H1 (cell line): ENCODE measurements around the gene TRIM40. TPM values are rescaled to one million over a fixed set of nuclear protein-coding genes. Genes with fewer than 3 reads are reported as not detected.

ENCODE experiments used
- CTCF ChIA-PET: fragments of 300-600 bp; sonication (Branson Sonifier 250); formaldehyde crosslinking; loops from one replicate; lab custom pipeline; 2021; ENCODE audit not compliant: partially characterized antibody; lab: Charles Lee
- POLR2A ChIA-PET: fragments of 300-600 bp; sonication (Branson Sonifier 250); formaldehyde crosslinking; loops from one replicate; lab custom pipeline; 2021; ENCODE audit warnings: inconsistent platforms; ENCODE audit not compliant: partially characterized antibody; lab: Charles Lee
- DNase-seq, 2 experiments: peaks; one replicate each; pipeline versions ENCODE4 v3.0.0 to v3.0.0-alpha.2; 2010 to 2022; ENCODE audit warnings: low spot score in 2 of 2, low read depth in 1 of 2, mixed read lengths in 1 of 2
- FAIRE-seq: peaks from 2 replicates; lab custom pipeline; 2011; peaks lifted over from hg19 to GRCh38; lab: Jason Lieb, UNC
- H2AFZ ChIP-seq: 2 replicates; pipeline ENCODE4 v1.8.1; 2012; ENCODE audit warnings: low read length, inconsistent platforms
- H2AK5ac ChIP-seq: 2 replicates; pipeline ENCODE4 v1.6.1; 2013; ENCODE audit warnings: low read depth, low read length
- H2BK120ac ChIP-seq: replicated peaks from 2 replicates; pipeline ENCODE3; 2013; ENCODE audit warnings: low read depth, low read length, inconsistent platforms
- H2BK12ac ChIP-seq: 2 replicates; pipeline ENCODE4 v1.6.1; 2013; ENCODE audit warnings: low read depth, low read length
- H2BK15ac ChIP-seq: 2 replicates; pipeline ENCODE4 v1.6.1; 2013; ENCODE audit warnings: low read length
- H2BK20ac ChIP-seq: 2 replicates; pipeline ENCODE4 v1.6.1; 2013; ENCODE audit warnings: low read length
- H2BK5ac ChIP-seq: 2 replicates; pipeline ENCODE4 v1.6.1; 2013; ENCODE audit warnings: low read depth, low read length
- H3K14ac ChIP-seq: 2 replicates; pipeline ENCODE4 v1.6.1; 2013; ENCODE audit warnings: inconsistent platforms; ENCODE audit not compliant: insufficient read length
- H3K18ac ChIP-seq: 2 replicates; pipeline ENCODE4 v1.6.1; 2013; ENCODE audit warnings: low read length; ENCODE audit errors: extremely low read depth
- H3K23ac ChIP-seq: 2 replicates; pipeline ENCODE4 v1.6.1; 2013; ENCODE audit warnings: inconsistent platforms; ENCODE audit not compliant: insufficient read length
- H3K23me2 ChIP-seq: 2 replicates; pipeline ENCODE4 v1.6.1; 2013; ENCODE audit warnings: low read depth, low read length
- H3K27ac ChIP-seq: 2 replicates; pipeline ENCODE4 v1.6.1; 2011; ENCODE audit warnings: low read depth, low read length, inconsistent platforms
- H3K27me3 ChIP-seq, 4 experiments: replicated peaks in 1 of 4; 1 replicate in 1 of 4; 2 replicates in 3 of 4; pipeline versions ENCODE4 v1.6.1 to v1.8.1; 2011 to 2013; ENCODE audit warnings: low read length in 3 of 4, mild to moderate bottlenecking in 3 of 4, inconsistent platforms in 2 of 4, mixed read lengths in 2 of 4, moderate library complexity in 1 of 4; ENCODE audit not compliant: control insufficient read depth in 3 of 4, insufficient read depth in 3 of 4; ENCODE audit errors: extremely low read depth in 1 of 4
- H3K36me3 ChIP-seq, 4 experiments: 2 replicates each; pipeline versions ENCODE4 v1.6.1 to v1.8.1; 2011 to 2013; ENCODE audit warnings: mild to moderate bottlenecking in 4 of 4, low read length in 3 of 4, moderate library complexity in 2 of 4, control low read depth in 1 of 4, inconsistent platforms in 1 of 4; ENCODE audit not compliant: insufficient read depth in 4 of 4, control insufficient read depth in 2 of 4
- H3K4ac ChIP-seq: replicated peaks from 2 replicates; pipeline ENCODE3; 2013; ENCODE audit warnings: low read length, low read depth, mixed read lengths, inconsistent platforms; ENCODE audit not compliant: insufficient read length
- H3K4me1 ChIP-seq, 4 experiments: replicated peaks in 1 of 4; 1 replicate in 1 of 4; 2 replicates in 3 of 4; pipeline versions ENCODE4 v1.6.1 to v1.8.1; 2011 to 2013; ENCODE audit warnings: low read length in 3 of 4, inconsistent platforms in 2 of 4, mixed read lengths in 1 of 4; ENCODE audit not compliant: insufficient read depth in 4 of 4, control insufficient read depth in 3 of 4
- H3K4me2 ChIP-seq, 2 experiments: 2 replicates each; pipeline versions ENCODE4 v1.6.1 to v1.8.1; 2011 to 2013; ENCODE audit warnings: low read depth in 2 of 2, low read length in 2 of 2, control low read depth in 1 of 2, inconsistent platforms in 1 of 2, mild to moderate bottlenecking in 1 of 2; ENCODE audit not compliant: insufficient read depth in 1 of 2
- H3K4me3 ChIP-seq, 4 experiments: fragments of 200-600, 300-600 bp in 1 of 4; sonication (generic), shearing (Covaris generic), sonication (Bioruptor Twin) in 1 of 4; 2 replicates each; pipeline versions ENCODE4 v1.5.1 to v1.8.1; 2011 to 2016; ENCODE audit warnings: low read length in 4 of 4, low read depth in 3 of 4, control low read depth in 2 of 4, inconsistent platforms in 2 of 4, mild to moderate bottlenecking in 2 of 4, mixed read lengths in 1 of 4, moderate library complexity in 1 of 4; ENCODE audit not compliant: insufficient read depth in 2 of 4; ENCODE audit errors: extremely low read depth in 1 of 4
- H3K56ac ChIP-seq: replicated peaks from 2 replicates; pipeline ENCODE3; 2013; ENCODE audit warnings: low read depth, mild to moderate bottlenecking, mixed read lengths, low read length, inconsistent platforms; ENCODE audit not compliant: insufficient read length
- H3K79me1 ChIP-seq: 2 replicates; pipeline ENCODE4 v1.6.1; 2013; ENCODE audit warnings: low read depth, low read length, control low read depth
- H3K79me2 ChIP-seq, 2 experiments: 2 replicates each; pipeline versions ENCODE4 v1.6.1 to v1.8.1; 2012 to 2013; ENCODE audit warnings: low read length in 2 of 2, mild to moderate bottlenecking in 2 of 2, inconsistent platforms in 1 of 2; ENCODE audit not compliant: insufficient read depth in 2 of 2, control insufficient read depth in 1 of 2
- H3K9ac ChIP-seq, 4 experiments: replicated peaks in 1 of 4; 1 replicate in 1 of 4; 2 replicates in 3 of 4; pipeline versions ENCODE4 v1.6.1 to v1.8.1; 2011 to 2013; ENCODE audit warnings: low read depth in 3 of 4, low read length in 3 of 4, control low read depth in 2 of 4, mild to moderate bottlenecking in 2 of 4, moderate library complexity in 2 of 4, inconsistent platforms in 1 of 4; ENCODE audit errors: extremely low read depth in 1 of 4
- H3K9me3 ChIP-seq, 2 experiments: 2 replicates each; pipeline versions ENCODE4 v1.6.1 to v1.8.1; 2012 to 2013; ENCODE audit warnings: mild to moderate bottlenecking in 2 of 2, moderate library complexity in 2 of 2, control low read depth in 1 of 2, inconsistent platforms in 1 of 2, low read depth in 1 of 2, low read length in 1 of 2, mixed read lengths in 1 of 2; ENCODE audit not compliant: insufficient read depth in 2 of 2
- H4K20me1 ChIP-seq, 2 experiments: replicated peaks in 1 of 2; 2 replicates each; pipeline versions ENCODE3 to v1.8.1; 2011 to 2013; ENCODE audit warnings: inconsistent platforms in 2 of 2, low read length in 2 of 2, mild to moderate bottlenecking in 1 of 2; ENCODE audit not compliant: insufficient read depth in 2 of 2, control insufficient read depth in 1 of 2
- H4K5ac ChIP-seq: 2 replicates; pipeline ENCODE4 v1.6.1; 2013; ENCODE audit warnings: low read length, low read depth, mixed read lengths, inconsistent platforms; ENCODE audit not compliant: insufficient read length
- H4K8ac ChIP-seq: 2 replicates; pipeline ENCODE4 v1.8.0; 2013; ENCODE audit warnings: mild to moderate bottlenecking, moderate library complexity, low read length, inconsistent platforms; ENCODE audit not compliant: insufficient read depth; ENCODE audit errors: extremely low read depth
- H4K91ac ChIP-seq: replicated peaks from 2 replicates; pipeline ENCODE3; 2013; ENCODE audit warnings: low read length, mixed read lengths, inconsistent platforms; ENCODE audit not compliant: insufficient read length
- BACH1 ChIP-seq: IDR thresholded peaks from 2 replicates; pipeline ENCODE4 v1.6.1; 2012; ENCODE audit warnings: low read length, improper control_type of control experiment
- CHD1 ChIP-seq: IDR thresholded peaks from 2 replicates; pipeline ENCODE4 v1.6.1; 2012; ENCODE audit warnings: low read depth, low read length, improper control_type of control experiment
- EP300 ChIP-seq, 2 experiments: IDR thresholded peaks; 1 replicate in 1 of 2; 2 replicates in 1 of 2; pipeline ENCODE4 v1.6.1; 2011 to 2012; ENCODE audit warnings: low read depth in 2 of 2, low read length in 2 of 2, mild to moderate bottlenecking in 2 of 2, borderline replicate concordance in 1 of 2, inconsistent platforms in 1 of 2, moderate library complexity in 1 of 2
- KDM5A ChIP-seq: fragments of 200-600 bp; IDR thresholded peaks from 2 replicates; pipeline ENCODE4 v1.7.1; 2012; ENCODE audit warnings: mild to moderate bottlenecking, low read length, inconsistent platforms, mixed read lengths
- NANOG ChIP-seq: IDR thresholded peaks from 2 replicates; pipeline ENCODE4 v1.6.1; 2011; ENCODE audit warnings: low read length, low read depth, mild to moderate bottlenecking, inconsistent platforms; ENCODE audit not compliant: insufficient read depth, poor library complexity, severe bottlenecking
- NRF1 ChIP-seq: IDR thresholded peaks from 2 replicates; pipeline ENCODE4 v1.6.1; 2011; ENCODE audit warnings: mild to moderate bottlenecking, low read depth, low read length, improper control_type of control experiment
- RBBP5 ChIP-seq: IDR thresholded peaks from 2 replicates; pipeline ENCODE4 v1.7.1; 2012; ENCODE audit warnings: low read depth, mild to moderate bottlenecking, inconsistent platforms, low read length, moderate library complexity, borderline replicate concordance
- TBP ChIP-seq: IDR thresholded peaks from 2 replicates; pipeline ENCODE4 v1.6.1; 2011; ENCODE audit warnings: low read depth, low read length, improper control_type of control experiment
- ZNF274 ChIP-seq: IDR thresholded peaks from 2 replicates; pipeline ENCODE4 v1.7.0; 2012; ENCODE audit warnings: low read length, borderline replicate concordance; ENCODE audit errors: extremely low read depth
- WGBS, 2 experiments: shearing (Covaris generic) in 1 of 2; methylation state at CpG; one replicate each; pipeline versions ENCODE4 v1.1.6 to v1.1.7; 2013 to 2015; ENCODE audit warnings: low lambda C conversion rate in 2 of 2, mixed read lengths in 2 of 2, inconsistent platforms in 1 of 2, low coverage in 1 of 2, missing lambda C conversion rate in 1 of 2; ENCODE audit not compliant: insufficient replicate concordance in 2 of 2, insufficient coverage in 1 of 2, insufficient read length in 1 of 2; ENCODE audit errors: extremely low coverage in 1 of 2, missing lambda C conversion rate in 1 of 2; 5-methylcytosine and 5-hydroxymethylcytosine counted together
- polyA plus RNA-seq, 7 experiments: library from polyadenylated mRNA; depleted of rRNA in 3 of 7; stranded (reverse) in 5 of 7; unstranded in 2 of 7; fragments of >200 nt in 5 of 7; fragments of 200-250 nt in 2 of 7; gene quantifications; 1 replicate in 5 of 7; 2 replicates in 1 of 7; 4 replicates in 1 of 7; pipeline versions ENCODE4 v1.2.1 to v1.2.3, GENCODE V29; 2011 to 2013; ENCODE audit warnings: missing spikeins in 2 of 7, mixed read lengths in 2 of 7
- total RNA-seq: library from RNA; stranded (reverse); fragmentation: NEBNext Ultra II Directional; extraction: Animal tissue kit (Norgen Biotek cat#: 25700); gene quantifications from 2 replicates; pipeline ENCODE4 v1.2.1, GENCODE V29; 2021

The TRIM40 gene
- total and polyA plus RNA-seq, 2 of the 8 experiments (the other 6 are each of a cell fraction or from before 2014, with no cell fraction given): not detected

GRCh38 chr6:30196376-30196775 lies 60.4 kb downstream of the TRIM40 start:
- DNase-seq (no peak), FAIRE-seq (no peak)
- ChIA-PET POLR2A (interaction anchor here (2.4 to 3.8 kb wide), 2 partner anchors 10 to 17 kb away, joined by 7 to 18 read pairs; partner anchors contain the start of gene TRIM26), CTCF (interaction anchor here (0.6 to 1.0 kb wide), 2 partner anchors 20 to 25 kb away, joined by 3 read pairs; no protein-coding TSS in a partner anchor)
- Histone ChIP-seq H3K4me2 (no peak overlapping the region), H3K27me3 (no peaks in the 10 kb centered on the region), H2BK120ac (no peak overlapping the region), H4K5ac (no peak overlapping the region), H2BK12ac (no peak overlapping the region), H3K9me3 (no peaks in the 10 kb centered on the region), H3K56ac (no peak overlapping the region), H3K4ac (no peak overlapping the region), H2BK20ac (no peak overlapping the region), H3K79me2 (peaks cover 0 to 6% of the 10 kb centered on the region in 2 experiments; a peak in 1 of 4 replicates), H2AK5ac (no peak overlapping the region), H3K36me3 (peaks cover 14 to 39% (median 29%) of the 10 kb centered on the region in 4 experiments; a peak in 7 of 8 replicates), H3K79me1 (no peaks in the 10 kb centered on the region; the same call in 1 of the 2 replicates), H2BK5ac (no peak overlapping the region), H4K8ac (no peak overlapping the region; the same call in 1 of the 2 replicates), H3K23ac (no peak overlapping the region), H2AFZ (no peak overlapping the region), H2BK15ac (no peak overlapping the region), H3K18ac (no peak overlapping the region), H3K23me2 (no peaks in the 10 kb centered on the region), H4K20me1 (peaks cover 6 to 14% of the 10 kb centered on the region in 2 experiments), H3K4me3 (no peak overlapping the region), H3K9ac (no peak overlapping the region), H3K4me1 (peaks cover 0 to 3% (median under 1%) of the 10 kb centered on the region in 4 experiments; a peak in 2 of 7 replicates), H3K27ac (no peak overlapping the region), H3K14ac (no peak overlapping the region), H4K91ac (no peak overlapping the region)
- 92% methylated on average over 9 of the region's 12 CpGs; no CpG with 5 or more reads in 1 of the 2 experiments for WGBS, 2 experiments
- TF ChIP-seq NANOG (no peak), CHD1 (no peak), BACH1 (no peak), EP300 (IDR thresholded peaks at IDR 0.05; ENCODE audit: borderline replicate concordance in 1 of 2, low read depth in 2 of 2, low read length in 2 of 2) (no peak), ZNF274 (no peak), RBBP5 (no peak), KDM5A (no peak), TBP (no peak), NRF1 (no peak)
